Activated B cell treated with CpG ODN at 0.5 μM for 24 hours (primary cell): Measurements from ENCODE around the gene HOXB6. TPM values are rescaled to one million over a fixed set of nuclear protein-coding genes. Genes with fewer than 3 reads are reported as not detected.
A peak's percentile ranks its signal among the peaks of the same experiment; 100 is the strongest.

Experiments
- ATAC-seq: fragments of 200-7000 bp; cut with Tn5 transposase; one replicate; pipeline ENCODE4 v1.10.0; 2021; ENCODE audit warnings: low read depth, mild to moderate bottlenecking, moderate library complexity
- CTCF ChIA-PET: fragments of 350-600 bp; sonication (Branson Sonifier 250); formaldehyde crosslinking; loops from one replicate; lab custom pipeline; 2021; ENCODE audit warnings: antibody characterized with exemption; lab: Charles Lee
- POLR2A ChIA-PET: fragments of 350-600 bp; sonication (Branson Sonifier 250); formaldehyde crosslinking; loops from one replicate; lab custom pipeline; 2021; ENCODE audit warnings: antibody characterized with exemption; lab: Charles Lee
- DNase-seq: peaks from one replicate; pipeline ENCODE4 v3.0.0; 2022
- H3K27ac Mint-ChIP-seq: one replicate; pipeline ENCODE4 v1.8.0; 2020; ENCODE audit warnings: mixed read lengths
- H3K27me3 Mint-ChIP-seq: one replicate; pipeline ENCODE4 v1.8.0; 2021; ENCODE audit warnings: mixed read lengths
- H3K36me3 Mint-ChIP-seq: one replicate; pipeline ENCODE4 v1.8.0; 2021; ENCODE audit warnings: low read depth, mixed read lengths
- H3K4me1 Mint-ChIP-seq: one replicate; pipeline ENCODE4 v1.8.0; 2021; ENCODE audit warnings: mixed read lengths
- H3K4me3 Mint-ChIP-seq: one replicate; pipeline ENCODE4 v1.8.0; 2020; ENCODE audit warnings: mild to moderate bottlenecking, mixed read lengths
- H3K9me3 Mint-ChIP-seq: one replicate; pipeline ENCODE4 v1.8.0; 2020; ENCODE audit warnings: mixed read lengths
- intact Hi-C: fragments of 100-400 bp; cut with micrococcal nuclease; formaldehyde crosslinking; loops from one replicate; pipeline ENCODE4 v1.15.1; 2024
- total RNA-seq: library from RNA; stranded (reverse); gene quantifications from 2 replicates; pipeline ENCODE4 v1.2.3, GENCODE V29; 2022
- TF ChIP-seq, protein P1 (sequence below): fragments of 200-600 bp; IDR thresholded peaks from one replicate; pipeline ENCODE4 v1.8.0; 2022; ENCODE audit warnings: antibody characterized with exemption, mild to moderate bottlenecking

HOXB6 gene
- total RNA-seq, 1 donor from 2014 or later = not detected

GRCh38 chr17:48555258-48556228 lies 49.2 kb downstream of the HOXB6 start:
- peaks cover 4% of the 10 kb centered on the region for H3K4me1 Mint-ChIP-seq
- intact Hi-C loops = loop anchor here (5.0 kb wide), 1 partner anchor 33 kb away; no protein-coding TSS in a partner anchor
- peaks cover 32% of the 10 kb centered on the region for H3K27me3 Mint-ChIP-seq
- DNase-seq (no peak), ATAC-seq (peak; percentile 21)
- TF ChIP-seq, protein P1, sequence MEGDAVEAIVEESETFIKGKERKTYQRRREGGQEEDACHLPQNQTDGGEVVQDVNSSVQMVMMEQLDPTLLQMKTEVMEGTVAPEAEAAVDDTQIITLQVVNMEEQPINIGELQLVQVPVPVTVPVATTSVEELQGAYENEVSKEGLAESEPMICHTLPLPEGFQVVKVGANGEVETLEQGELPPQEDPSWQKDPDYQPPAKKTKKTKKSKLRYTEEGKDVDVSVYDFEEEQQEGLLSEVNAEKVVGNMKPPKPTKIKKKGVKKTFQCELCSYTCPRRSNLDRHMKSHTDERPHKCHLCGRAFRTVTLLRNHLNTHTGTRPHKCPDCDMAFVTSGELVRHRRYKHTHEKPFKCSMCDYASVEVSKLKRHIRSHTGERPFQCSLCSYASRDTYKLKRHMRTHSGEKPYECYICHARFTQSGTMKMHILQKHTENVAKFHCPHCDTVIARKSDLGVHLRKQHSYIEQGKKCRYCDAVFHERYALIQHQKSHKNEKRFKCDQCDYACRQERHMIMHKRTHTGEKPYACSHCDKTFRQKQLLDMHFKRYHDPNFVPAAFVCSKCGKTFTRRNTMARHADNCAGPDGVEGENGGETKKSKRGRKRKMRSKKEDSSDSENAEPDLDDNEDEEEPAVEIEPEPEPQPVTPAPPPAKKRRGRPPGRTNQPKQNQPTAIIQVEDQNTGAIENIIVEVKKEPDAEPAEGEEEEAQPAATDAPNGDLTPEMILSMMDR = no peak
- no peaks in the 10 kb centered on the region for H3K9me3 Mint-ChIP-seq
- no peaks in the 10 kb centered on the region for H3K36me3 Mint-ChIP-seq
- H3K27ac Mint-ChIP-seq = no peak overlapping the region
- POLR2A ChIA-PET = no interaction called here
- CTCF ChIA-PET = interaction anchor here (1.4 kb wide), 1 partner anchor 63 kb away, joined by 3 read pairs; no protein-coding TSS in a partner anchor
- peak overlapping the region; percentile 53 for H3K4me3 Mint-ChIP-seq

DNA sequence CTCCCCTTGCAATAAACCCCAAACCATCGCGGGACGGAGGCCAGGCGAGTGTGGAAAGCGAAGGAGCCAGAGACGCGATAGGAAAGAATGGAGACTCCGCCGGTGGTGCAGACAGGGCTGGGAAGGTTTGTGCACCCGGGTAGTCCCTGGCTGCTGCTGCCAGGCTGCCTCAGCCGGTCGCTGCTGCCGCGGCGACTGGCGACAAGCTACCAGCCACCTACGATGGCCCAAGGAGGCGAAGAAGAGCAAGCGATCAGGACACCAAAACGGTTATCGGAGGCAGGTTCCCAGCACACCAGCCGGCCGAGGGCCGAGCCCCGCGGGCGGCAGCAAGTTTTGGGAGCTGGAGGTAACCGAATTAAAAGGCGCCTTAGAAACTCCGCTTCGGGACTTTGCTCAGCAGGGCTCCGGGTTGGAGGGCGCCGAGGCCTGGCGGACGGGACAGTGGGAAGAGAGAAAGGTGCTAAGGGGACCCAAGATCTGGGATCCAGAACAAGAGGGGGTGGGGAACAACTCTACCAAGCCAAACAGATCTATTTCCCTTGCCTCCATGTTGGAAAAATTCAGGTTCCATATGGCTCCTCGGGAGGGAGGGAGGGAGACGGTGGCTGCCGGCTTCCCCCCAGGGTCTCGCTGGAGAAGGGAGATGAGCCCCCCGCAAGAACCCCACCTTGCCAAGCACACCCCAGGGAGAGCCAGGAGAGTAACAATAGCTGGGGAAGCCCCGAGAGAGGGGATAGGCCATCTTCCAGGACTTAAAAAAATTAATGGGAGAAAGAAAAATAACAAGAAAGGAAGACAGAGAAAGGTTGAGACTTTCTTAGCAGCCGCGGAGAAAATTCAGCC lies 50.2 kb downstream of the HOXB6 start:
- H3K4me1 Mint-ChIP-seq = peaks cover 4% of the 10 kb centered on the region
- no peak overlapping the region for H3K4me3 Mint-ChIP-seq
- DNase-seq (no peak), ATAC-seq (no peak)
- H3K36me3 Mint-ChIP-seq = no peaks in the 10 kb centered on the region
- ChIA-PET CTCF (interaction anchor here (1.4 kb wide), 1 partner anchor 62 kb away, joined by 3 read pairs; no protein-coding TSS in a partner anchor), POLR2A (interaction anchor here (0.7 kb wide), 1 partner anchor 50 kb away, joined by 3 read pairs; no protein-coding TSS in a partner anchor)
- peaks cover 30% of the 10 kb centered on the region for H3K27me3 Mint-ChIP-seq
- intact Hi-C loops = loop anchor here (5.0 kb wide), 1 partner anchor 32 kb away; no protein-coding TSS in a partner anchor
- TF ChIP-seq, protein P1 = no peak
- H3K27ac Mint-ChIP-seq = no peak overlapping the region
- no peaks in the 10 kb centered on the region for H3K9me3 Mint-ChIP-seq

GRCh38 chr17:48553826-48554225 lies 51.0 kb downstream of the HOXB6 start:
- CTCF ChIA-PET = no interaction called here
- Mint-ChIP-seq H3K4me3 (no peak overlapping the region), H3K4me1 (peaks cover 4% of the 10 kb centered on the region), H3K27me3 (peaks cover 30% of the 10 kb centered on the region), H3K27ac (no peak overlapping the region), H3K9me3 (no peaks in the 10 kb centered on the region), H3K36me3 (no peaks in the 10 kb centered on the region)
- DNase-seq (no peak), ATAC-seq (no peak)
- TF ChIP-seq, protein P1 = no peak
- intact Hi-C loops = loop anchor here (2.0 kb wide), 1 partner anchor 13 kb away; no protein-coding TSS in a partner anchor
- POLR2A ChIA-PET = no interaction called here

- Mint-ChIP-seq H3K27me3 (peaks cover 29% of the 10 kb centered on the region), H3K36me3 (no peaks in the 10 kb centered on the region), H3K4me3 (no peak overlapping the region), H3K27ac (no peak overlapping the region), H3K9me3 (no peaks in the 10 kb centered on the region), H3K4me1 (peaks cover 6% of the 10 kb centered on the region)
- intact Hi-C loops = loop anchor here (2.0 kb wide), 1 partner anchor 14 kb away; no protein-coding TSS in a partner anchor
- no peak for DNase-seq
- CTCF ChIA-PET = no interaction called here
- ATAC-seq = no peak
- POLR2A ChIA-PET = no interaction called here
- TF ChIP-seq, protein P1 = no peak
These were observed 51.6 kb downstream of the HOXB6 start for GRCh38 chr17:48553190-48553547.
